GM19239 (cell line): ENCODE data around the gene THSD4.

ENCODE experiments used
- DNase-seq: peaks from one replicate; pipeline ENCODE4 v3.0.0; 2011; ENCODE audit warnings: low spot score; ENCODE audit not compliant: insufficient read length
- FAIRE-seq: peaks from 2 replicates; lab custom pipeline; 2011; peaks lifted over from hg19 to GRCh38; lab: Jason Lieb, UNC

The THSD4 gene

DNA sequence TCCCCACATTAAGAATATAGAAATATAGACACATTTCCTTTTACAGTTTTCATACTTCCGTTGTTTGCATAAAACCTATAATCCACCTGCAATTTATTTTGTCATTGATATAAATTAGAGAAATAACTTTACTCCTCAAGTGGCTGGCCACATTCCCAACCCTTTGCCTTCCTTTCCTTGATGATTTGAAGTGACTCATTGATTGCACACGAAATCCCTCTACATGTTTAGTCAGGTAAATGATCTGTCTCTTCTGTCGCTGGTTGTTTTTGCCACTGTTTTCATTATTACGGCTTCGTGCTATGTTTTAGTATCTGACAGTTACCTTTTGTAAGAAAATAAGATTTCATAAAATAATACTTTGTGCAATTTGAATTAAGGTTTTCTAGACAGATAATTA is 422.9 kb downstream of the THSD4 start:
- FAIRE-seq: no peak

DNA sequence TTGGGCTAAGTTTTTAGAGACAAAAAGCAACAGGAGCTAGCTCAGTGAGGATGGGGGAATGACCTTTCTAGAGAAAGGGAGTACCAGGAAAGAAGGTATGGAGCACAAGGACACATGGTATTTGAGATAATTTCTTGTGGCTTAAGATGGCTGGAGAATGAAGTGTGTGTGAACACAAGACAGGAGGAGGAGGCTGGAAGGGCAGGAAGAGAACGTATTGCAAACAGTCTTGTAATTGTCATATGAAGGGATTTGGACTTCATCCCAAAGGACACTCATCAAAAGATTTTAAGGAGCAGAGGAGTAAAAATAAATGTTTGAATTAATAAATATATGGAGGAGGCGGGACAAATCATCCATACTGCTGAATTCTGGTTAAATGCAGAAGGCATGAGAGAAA is 426.5 kb downstream of the THSD4 start:
- FAIRE-seq: no peak
- DNase-seq: no peak

More for the DNA sequence above, 422.9 kb downstream of the THSD4 start:
- DNase-seq: no peak

- DNase-seq: no peak
- no peak for FAIRE-seq
These were observed 427.6 kb downstream of the THSD4 start for GRCh38 chr15:71542836-71543235.

DNA sequence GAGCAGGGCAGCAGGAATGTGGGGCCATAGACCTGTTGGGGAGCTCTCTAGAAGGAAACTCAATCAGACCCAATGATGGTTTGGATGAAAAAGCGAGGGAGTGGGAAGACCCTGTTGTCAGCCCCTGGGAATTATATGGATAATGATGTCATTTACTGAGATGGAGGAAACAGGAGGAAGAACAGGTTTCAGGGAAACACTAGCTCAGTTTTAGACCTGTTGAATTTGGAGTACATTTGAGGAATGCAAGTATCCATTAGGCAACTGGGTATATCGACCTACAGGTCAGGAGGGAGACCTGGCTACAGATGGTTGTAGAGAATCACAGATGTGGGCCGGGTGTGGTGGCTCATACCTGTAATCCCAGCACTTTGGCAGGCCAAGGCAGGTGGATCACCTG is 428.1 kb downstream of the THSD4 start:
- no peak for FAIRE-seq
- no peak for DNase-seq

GRCh38 chr15:71545223-71545760 is 430.0 kb downstream of the THSD4 start:
- FAIRE-seq (no peak), DNase-seq (no peak)

- FAIRE-seq: no peak
- no peak for DNase-seq
These were observed 430.7 kb downstream of the THSD4 start for GRCh38 chr15:71545923-71546322.

GRCh38 chr15:71547011-71547410 is 431.7 kb downstream of the THSD4 start:
- FAIRE-seq (no peak), DNase-seq (no peak)

GRCh38 chr15:71548401-71548807 is 433.1 kb downstream of the THSD4 start:
- FAIRE-seq: no peak
- no peak for DNase-seq

DNA sequence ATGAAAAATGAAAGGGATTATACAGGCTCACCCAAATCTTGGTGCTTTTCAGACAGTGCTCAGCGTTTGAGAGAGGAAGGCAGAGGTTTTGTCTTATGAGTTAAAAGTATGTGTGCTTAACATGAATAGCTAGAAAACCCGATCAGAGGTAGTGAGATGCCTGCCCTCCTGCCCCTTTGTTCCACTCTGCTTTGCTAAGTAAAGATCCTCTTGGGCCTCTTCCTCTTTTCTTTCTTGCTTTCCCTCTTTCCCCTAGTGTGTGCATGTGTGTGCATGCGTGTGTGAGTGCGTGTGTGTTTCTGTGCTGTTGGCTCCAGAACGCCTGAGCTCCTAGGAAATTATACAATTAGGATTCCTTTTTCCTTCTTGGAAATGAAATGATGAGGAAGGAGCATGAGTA is 433.8 kb downstream of the THSD4 start:
- no peak for DNase-seq
- no peak for FAIRE-seq

- DNase-seq (no peak), FAIRE-seq (no peak)
These were observed 434.4 kb downstream of the THSD4 start for GRCh38 chr15:71549697-71550096.

- no peak for FAIRE-seq
These were observed 436.3 kb downstream of the THSD4 start for GRCh38 chr15:71551566-71551965.

DNA sequence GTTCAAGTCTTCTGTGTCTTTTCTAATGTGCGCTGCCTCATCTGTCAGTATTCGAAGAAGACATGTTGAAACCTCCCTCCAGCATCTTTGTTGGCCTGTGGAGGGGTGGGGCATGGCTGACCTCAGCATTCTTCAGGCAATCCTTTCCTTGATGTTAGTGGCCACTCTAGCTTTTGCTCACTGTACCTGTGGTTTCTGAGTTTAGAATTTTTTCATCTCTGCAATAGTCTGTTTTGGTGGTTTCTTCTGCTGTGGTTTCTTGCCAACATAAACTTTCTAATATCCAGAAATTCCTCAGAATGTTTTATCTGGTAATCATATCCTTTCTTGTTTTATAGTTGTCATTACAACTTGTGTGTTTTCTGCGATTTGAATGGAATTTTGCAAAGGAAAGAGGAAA is 443.8 kb downstream of the THSD4 start:
- DNase-seq (no peak), FAIRE-seq (no peak)

More at GRCh38 chr15:71551566-71551965, 436.3 kb downstream of the THSD4 start:
- DNase-seq: no peak

DNA sequence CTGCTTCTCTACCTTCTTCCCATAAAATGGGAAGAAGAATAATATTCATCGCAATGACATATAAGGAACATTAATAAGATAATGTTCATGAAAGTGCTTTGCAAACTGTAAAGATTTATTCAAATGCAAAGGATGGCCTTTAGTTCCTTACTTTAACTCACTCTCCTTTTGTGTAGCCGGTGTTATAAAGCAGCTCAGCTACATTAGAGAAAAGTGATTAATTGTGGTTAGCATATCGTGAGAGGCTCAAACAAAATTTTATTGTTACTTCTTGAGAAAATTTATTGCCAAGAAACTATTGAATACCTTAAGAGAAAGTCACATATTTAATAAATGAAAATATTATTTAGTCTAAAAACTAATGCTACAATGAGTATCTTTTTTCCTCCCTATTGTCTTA is 444.3 kb downstream of the THSD4 start:
- FAIRE-seq (no peak), DNase-seq (no peak)

GRCh38 chr15:71562251-71562650 is 447.0 kb downstream of the THSD4 start:
- FAIRE-seq (no peak), DNase-seq (no peak)

- DNase-seq: no peak
- FAIRE-seq: no peak
These were observed 448.9 kb downstream of the THSD4 start for GRCh38 chr15:71564217-71564616.

DNA sequence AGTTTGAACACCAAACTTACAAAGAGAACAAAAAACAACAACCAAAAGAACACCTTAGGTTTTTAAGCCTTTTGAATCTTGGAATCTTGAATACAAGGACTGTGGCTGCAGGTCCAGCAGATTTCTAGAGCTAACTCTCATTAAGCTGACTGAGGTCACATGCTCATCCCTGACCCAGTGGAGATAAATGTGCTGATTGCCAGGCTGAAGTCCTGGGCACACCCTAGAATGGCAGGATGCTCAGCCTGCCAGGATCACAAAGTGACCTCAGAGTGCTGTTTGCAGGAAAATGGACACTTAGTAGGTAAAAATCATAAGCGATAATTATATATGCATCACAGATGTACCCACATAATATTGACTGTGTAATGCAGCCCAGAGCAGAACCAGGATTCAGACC is 449.7 kb downstream of the THSD4 start:
- FAIRE-seq (no peak), DNase-seq (no peak)

DNA sequence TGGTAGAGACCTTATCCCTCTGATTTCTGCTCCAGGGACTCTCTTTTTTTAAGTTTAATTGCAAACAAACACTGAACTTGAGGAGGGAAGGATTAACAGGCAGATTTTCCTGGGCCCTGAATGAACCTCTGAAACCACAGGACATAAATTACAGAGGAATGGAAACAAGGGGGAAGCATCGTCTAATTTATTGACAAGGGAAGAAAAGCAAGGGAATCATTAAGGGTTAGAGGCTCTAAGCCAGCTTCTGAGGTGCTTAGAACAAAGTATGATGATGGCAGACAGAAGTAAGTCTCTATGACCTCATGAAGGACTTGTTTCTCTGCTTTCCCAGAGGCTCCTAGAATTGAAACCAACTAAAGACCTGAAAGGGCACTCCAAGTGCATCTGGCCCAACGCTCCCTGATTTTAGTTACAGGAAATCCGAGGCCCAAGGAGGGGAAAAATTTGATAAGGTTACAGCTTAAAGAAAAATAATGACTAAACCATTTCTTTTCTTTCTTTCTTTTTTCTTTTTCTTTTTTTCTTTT is 450.4 kb downstream of the THSD4 start:
- DNase-seq (no peak), FAIRE-seq (no peak)

GRCh38 chr15:71566226-71566625 is 451.0 kb downstream of the THSD4 start:
- FAIRE-seq (no peak), DNase-seq (no peak)

GRCh38 chr15:71567173-71567572 is 451.9 kb downstream of the THSD4 start:
- FAIRE-seq: no peak
- no peak for DNase-seq

DNA sequence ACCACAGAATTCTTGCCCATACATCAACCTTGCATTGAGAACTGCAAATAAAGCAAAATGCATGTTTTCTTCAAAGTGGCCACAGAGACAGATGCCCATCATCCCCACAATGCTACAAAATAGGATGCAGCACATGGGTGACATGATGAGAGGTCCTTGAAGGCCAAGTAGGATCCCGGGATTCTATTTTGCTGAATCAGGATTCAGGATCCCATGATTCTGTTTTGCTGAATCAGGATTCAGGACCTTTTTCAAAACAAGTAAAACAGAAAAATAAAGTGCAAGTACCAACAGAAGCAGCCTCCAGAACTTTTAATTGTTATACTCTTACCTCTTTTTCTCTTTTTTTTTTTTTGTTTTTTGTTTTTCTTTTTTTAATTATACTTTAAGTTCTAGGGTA is 453.0 kb downstream of the THSD4 start:
- FAIRE-seq (no peak), DNase-seq (no peak)

- DNase-seq (no peak), FAIRE-seq (no peak)
These were observed 455.5 kb downstream of the THSD4 start for GRCh38 chr15:71570736-71571135.

DNA sequence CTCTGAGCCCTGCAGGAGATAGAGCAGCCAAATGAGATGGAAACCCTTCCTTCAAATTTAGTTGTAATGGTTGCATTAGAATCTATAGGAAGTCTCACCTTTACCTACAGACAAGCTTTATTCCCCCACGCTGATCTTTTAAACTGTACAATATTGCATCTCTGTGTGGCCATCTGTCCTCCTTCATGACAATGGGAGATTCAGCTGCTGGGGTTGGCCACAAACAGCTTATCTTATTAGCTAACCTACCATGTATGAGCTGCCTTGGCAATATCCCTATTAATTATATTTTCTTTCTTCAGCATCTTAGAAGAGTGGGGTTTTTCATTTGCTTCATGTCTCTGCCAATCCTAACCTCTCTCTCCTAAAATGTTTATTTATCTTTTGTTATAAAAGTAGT is 456.4 kb downstream of the THSD4 start:
- FAIRE-seq: no peak

More for the DNA sequence above, 456.4 kb downstream of the THSD4 start:
- no peak for DNase-seq
